ENCODE data around the gene EIF3J.

Gene EIF3J

DNA sequence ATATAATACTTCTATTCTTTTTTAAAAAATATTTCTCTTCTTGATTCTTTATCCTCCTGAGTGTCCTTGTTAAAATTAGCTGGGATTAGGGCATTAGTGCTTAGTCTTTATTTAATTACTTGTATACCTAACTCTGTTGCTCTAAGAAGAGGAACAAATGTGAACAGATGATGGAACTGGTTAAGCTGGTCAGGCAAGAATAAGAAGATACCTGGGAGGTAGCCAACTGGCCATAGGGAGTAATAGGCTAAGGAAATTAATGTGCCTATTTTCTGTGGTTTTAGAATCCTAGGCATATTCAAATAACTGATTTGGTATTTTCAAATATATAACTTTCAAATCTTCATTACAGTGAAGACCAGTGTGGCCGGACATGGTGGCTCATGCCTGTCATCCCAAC, 54.4 kb downstream of the EIF3J start:
- H3K9me3 Mint-ChIP-seq, result no peaks in the 10 kb centered on the region
- no peak overlapping the region for H3K27ac Mint-ChIP-seq
- no peaks in the 10 kb centered on the region for H3K27me3 Mint-ChIP-seq
- H3K4me1 Mint-ChIP-seq (ENCODE audit: low read depth), result no peaks in the 10 kb centered on the region
- intact Hi-C loops (cut with micrococcal nuclease), result loop anchor here (10.0 kb wide), 2 partner anchors 63 to 143 kb away; partner anchors contain the start of gene TRIM69
- no peak overlapping the region for H3K4me3 Mint-ChIP-seq
- H3K36me3 Mint-ChIP-seq (ENCODE audit: low read depth), result peaks cover 97% of the 10 kb centered on the region

DNA sequence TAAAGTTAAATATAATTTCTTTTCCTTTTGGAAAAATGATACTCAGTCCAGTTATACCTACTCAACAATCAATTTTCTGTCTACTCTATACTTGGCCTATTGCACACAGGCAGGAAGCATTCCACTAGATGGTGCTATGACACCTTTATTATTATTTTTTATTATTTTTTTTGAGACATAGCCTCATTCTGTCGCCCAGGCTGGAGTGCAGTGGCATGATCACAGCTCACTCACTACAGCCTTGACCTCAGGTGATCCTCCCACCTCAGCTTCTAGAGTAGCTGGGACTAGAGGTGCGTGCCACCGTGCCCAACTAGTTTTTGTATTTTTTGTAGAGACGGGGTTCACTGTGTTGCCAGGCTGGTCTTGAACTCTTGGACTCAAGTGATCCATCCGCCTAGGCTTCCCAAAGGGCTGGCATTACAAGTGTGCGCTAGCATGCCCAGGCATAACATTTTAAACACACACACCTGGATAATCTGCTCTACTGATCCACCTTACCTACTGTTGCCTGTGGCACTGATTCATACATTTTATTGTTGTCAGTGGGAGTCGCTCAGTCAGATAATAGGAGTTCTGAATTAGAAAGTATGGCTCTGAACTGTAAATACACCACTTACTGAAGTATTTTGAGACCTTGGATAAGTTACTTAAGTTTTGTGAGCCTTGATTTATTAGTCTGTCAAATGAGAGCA, 56.2 kb downstream of the EIF3J start:
- Mint-ChIP-seq H3K36me3 (ENCODE audit: low read depth) (peaks cover 97% of the 10 kb centered on the region), H3K27me3 (no peaks in the 10 kb centered on the region), H3K9me3 (no peaks in the 10 kb centered on the region), H3K4me1 (ENCODE audit: low read depth) (no peaks in the 10 kb centered on the region), H3K27ac (no peak overlapping the region), H3K4me3 (no peak overlapping the region)
- intact Hi-C loops (cut with micrococcal nuclease), result loop anchor here (10.0 kb wide), 2 partner anchors 62 to 142 kb away; partner anchors contain the start of gene TRIM69

DNA sequence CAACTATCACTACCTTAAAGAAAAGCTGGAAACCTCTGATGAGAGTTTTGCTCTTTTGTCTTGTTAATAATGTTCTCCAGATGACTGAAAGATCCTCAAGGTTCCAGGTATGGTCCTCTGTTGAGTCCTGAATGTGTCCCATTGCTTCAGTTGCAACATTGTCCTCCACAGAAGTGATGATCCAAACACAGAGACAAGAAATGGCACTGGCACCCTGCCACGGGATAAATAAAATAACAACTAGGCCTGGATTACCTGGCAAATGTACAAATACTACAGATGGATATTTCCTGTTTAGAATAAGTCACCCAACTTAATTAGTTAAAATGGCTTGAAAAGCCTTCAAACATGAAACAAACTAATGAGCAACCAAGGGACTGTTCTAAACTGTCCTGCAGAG, 58.3 kb downstream of the EIF3J start:
- no peaks in the 10 kb centered on the region for H3K4me1 Mint-ChIP-seq (ENCODE audit: low read depth)
- H3K36me3 Mint-ChIP-seq (ENCODE audit: low read depth), result peaks cover 88% of the 10 kb centered on the region
- no peaks in the 10 kb centered on the region for H3K27me3 Mint-ChIP-seq
- intact Hi-C loops (cut with micrococcal nuclease), result loop anchor here (10.0 kb wide), 2 partner anchors 60 to 140 kb away; partner anchors contain the start of gene TRIM69
- no peaks in the 10 kb centered on the region for H3K9me3 Mint-ChIP-seq
- H3K4me3 Mint-ChIP-seq, result no peak overlapping the region
- H3K27ac Mint-ChIP-seq, result no peak overlapping the region

DNA sequence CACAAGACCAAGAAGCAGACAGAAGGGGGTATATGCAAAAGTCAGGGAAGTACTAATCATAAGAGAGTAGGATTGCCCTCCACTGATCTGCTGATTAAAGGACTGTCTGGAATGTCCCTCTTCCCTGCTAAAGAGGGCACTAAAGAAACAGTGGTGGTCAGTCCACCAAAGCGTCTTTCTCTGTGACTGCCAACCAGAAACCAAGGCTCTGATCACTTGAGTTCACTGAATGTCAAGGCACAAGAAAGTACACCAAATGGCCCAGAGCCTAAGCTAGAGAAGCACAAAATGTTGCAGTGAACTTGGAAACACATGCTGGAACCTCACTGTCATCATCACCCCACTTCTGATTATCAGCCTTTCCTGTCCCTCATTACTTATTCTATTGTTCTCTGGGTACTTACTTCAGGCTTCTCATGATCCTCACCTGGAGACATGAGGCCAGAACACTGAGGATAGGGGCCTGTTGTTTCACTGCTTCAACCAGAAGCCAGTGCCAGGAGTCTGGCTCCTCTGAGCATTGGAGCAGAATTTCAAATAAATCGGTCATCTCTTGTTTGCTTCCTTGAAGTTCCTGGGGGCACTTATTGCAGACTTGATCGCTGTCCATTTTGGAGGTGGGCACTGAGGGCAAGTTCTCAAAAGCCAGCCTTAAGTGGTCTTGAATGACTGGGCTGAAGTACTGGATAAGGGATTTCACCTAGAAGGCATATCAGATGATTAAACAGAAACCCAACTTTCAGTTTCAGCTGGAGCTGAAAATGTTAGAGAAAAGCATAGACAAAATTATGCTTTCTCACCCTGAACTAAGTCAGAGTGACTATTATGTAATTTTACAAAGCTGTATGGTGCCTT, 58.9 kb downstream of the EIF3J start:
- Mint-ChIP-seq H3K36me3 (ENCODE audit: low read depth) (peaks cover 87% of the 10 kb centered on the region), H3K27ac (no peak overlapping the region), H3K4me1 (ENCODE audit: low read depth) (no peaks in the 10 kb centered on the region), H3K4me3 (no peak overlapping the region), H3K27me3 (no peaks in the 10 kb centered on the region), H3K9me3 (no peaks in the 10 kb centered on the region)
- intact Hi-C loops (cut with micrococcal nuclease), result loop anchor here (10.0 kb wide), 2 partner anchors 59 to 139 kb away; partner anchors contain the start of gene TRIM69

DNA sequence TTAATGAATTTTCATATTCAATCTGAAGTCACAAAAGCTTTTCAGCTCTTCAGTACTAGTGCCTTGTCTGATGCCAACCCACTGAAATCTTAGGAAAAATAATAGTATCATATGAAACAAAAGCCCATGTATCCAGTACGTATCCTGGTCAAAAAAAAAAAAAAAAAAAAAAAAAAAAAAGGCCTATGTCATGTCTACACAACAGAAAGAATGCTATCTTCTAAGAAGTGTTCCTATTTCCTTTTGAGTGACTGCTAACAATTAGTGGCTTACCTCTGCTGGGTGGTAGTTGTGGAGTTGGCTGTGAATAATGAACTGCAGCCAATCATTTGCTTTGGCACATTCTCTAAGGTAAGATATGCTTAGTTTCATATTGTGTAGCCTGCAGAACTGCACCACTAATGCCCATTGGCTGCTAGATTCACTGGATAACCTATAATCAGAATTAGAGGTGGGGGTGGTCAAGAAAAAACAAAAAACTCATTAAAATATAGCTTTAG, 59.6 kb downstream of the EIF3J start:
- H3K4me3 Mint-ChIP-seq, result no peak overlapping the region
- H3K4me1 Mint-ChIP-seq (ENCODE audit: low read depth), result no peaks in the 10 kb centered on the region
- H3K9me3 Mint-ChIP-seq, result no peaks in the 10 kb centered on the region
- H3K27ac Mint-ChIP-seq, result no peak overlapping the region
- H3K36me3 Mint-ChIP-seq (ENCODE audit: low read depth), result peaks cover 87% of the 10 kb centered on the region
- H3K27me3 Mint-ChIP-seq, result no peaks in the 10 kb centered on the region
- intact Hi-C loops (cut with micrococcal nuclease), result loop anchor here (10.0 kb wide), 2 partner anchors 58 to 138 kb away; partner anchors contain the start of gene TRIM69

DNA sequence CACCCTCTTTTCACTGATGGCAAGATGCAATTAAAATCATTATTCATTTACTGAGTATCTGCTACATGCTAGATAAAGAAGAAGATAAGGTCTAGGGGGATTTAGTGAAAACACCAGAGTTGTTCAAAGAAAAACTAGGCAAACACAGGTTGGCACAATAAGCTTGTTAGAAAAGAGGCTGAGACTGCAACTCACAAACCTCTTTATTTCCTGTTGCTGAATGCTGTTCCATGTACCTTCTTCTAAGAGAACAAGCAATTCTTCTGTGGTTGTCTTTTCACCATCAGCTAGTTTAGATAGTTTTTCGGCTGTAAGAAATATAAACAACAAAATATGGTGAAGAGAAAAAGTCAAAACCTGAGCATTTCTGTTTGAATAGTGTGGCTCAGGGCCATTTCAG, 61.1 kb downstream of the EIF3J start:
- H3K27ac Mint-ChIP-seq, result no peak overlapping the region
- H3K36me3 Mint-ChIP-seq (ENCODE audit: low read depth), result peaks cover 90% of the 10 kb centered on the region
- intact Hi-C loops (cut with micrococcal nuclease), result loop anchor here (10.0 kb wide), 2 partner anchors 57 to 137 kb away; partner anchors contain the start of gene TRIM69
- H3K4me1 Mint-ChIP-seq (ENCODE audit: low read depth), result no peaks in the 10 kb centered on the region
- H3K4me3 Mint-ChIP-seq, result no peak overlapping the region
- no peaks in the 10 kb centered on the region for H3K9me3 Mint-ChIP-seq
- no peaks in the 10 kb centered on the region for H3K27me3 Mint-ChIP-seq

DNA sequence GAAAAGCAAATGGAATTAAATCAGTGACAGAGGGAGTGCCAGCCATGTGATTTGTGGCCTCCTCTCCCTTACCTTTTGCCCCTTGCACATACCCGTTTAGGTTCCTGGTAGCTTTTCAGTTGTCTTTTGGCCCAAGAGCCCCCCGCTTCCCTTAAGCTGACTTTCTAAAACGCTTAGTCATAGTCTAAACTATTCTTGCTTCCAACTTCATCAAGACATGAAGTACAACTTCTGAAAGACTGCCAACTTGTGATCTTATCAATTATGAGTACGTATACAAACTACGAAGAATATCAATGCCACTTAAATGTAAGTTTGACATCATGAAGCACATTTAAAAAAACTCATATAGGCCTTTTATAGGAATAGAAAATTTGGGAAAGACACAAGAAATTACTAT, 61.9 kb downstream of the EIF3J start:
- intact Hi-C loops (cut with micrococcal nuclease), result loop anchor here (10.0 kb wide), 2 partner anchors 56 to 136 kb away; partner anchors contain the start of gene TRIM69
- Mint-ChIP-seq H3K27ac (no peak overlapping the region), H3K27me3 (no peaks in the 10 kb centered on the region), H3K4me3 (no peak overlapping the region), H3K9me3 (no peaks in the 10 kb centered on the region), H3K36me3 (ENCODE audit: low read depth) (peaks cover 90% of the 10 kb centered on the region), H3K4me1 (ENCODE audit: low read depth) (no peaks in the 10 kb centered on the region)

DNA sequence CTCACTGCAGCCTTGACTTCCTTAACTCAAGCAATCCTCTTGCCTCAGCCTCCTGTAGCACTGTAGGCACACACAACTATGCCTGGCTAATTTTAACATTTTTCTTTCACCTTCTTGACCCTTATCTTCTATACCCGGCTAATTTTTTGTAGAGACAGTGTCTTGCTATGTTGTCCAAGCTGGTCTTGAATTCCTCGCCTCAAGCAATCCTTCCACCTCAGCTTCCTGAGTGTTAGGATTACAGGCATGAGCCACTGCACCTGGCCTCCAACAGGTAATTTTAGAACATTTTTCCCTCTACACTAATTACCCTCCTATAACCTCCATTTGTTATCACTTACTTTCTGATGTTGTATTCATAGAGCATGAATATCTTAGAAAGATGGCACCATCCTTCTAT, 66.2 kb downstream of the EIF3J start:
- no peak overlapping the region for H3K4me3 Mint-ChIP-seq
- H3K36me3 Mint-ChIP-seq (ENCODE audit: low read depth), result peaks cover 83% of the 10 kb centered on the region
- intact Hi-C loops (cut with micrococcal nuclease), result no loop called here
- no peaks in the 10 kb centered on the region for H3K27me3 Mint-ChIP-seq
- H3K27ac Mint-ChIP-seq, result no peak overlapping the region
- no peaks in the 10 kb centered on the region for H3K4me1 Mint-ChIP-seq (ENCODE audit: low read depth)
- H3K9me3 Mint-ChIP-seq, result no peaks in the 10 kb centered on the region

DNA sequence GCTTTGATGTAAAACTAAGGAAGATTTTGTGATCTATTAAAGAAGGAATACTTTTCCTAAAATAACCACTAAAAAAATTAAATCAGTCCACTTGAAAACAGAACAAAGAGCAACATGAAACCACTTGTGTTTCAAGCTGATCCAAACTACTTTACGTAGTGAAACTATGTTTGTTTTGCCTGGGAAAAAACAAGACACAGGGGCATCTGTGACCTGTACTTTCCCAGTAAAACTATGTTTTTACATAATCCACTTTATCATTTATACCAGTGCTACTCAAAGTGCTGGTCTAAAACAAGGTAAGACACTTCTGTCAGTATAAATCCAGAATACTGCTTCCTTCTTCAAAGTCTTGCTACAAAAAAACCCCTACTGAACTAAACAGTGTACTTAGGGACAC, 69.8 kb downstream of the EIF3J start:
- no peaks in the 10 kb centered on the region for H3K27me3 Mint-ChIP-seq
- H3K36me3 Mint-ChIP-seq (ENCODE audit: low read depth), result peaks cover 89% of the 10 kb centered on the region
- H3K9me3 Mint-ChIP-seq, result no peaks in the 10 kb centered on the region
- no peaks in the 10 kb centered on the region for H3K4me1 Mint-ChIP-seq (ENCODE audit: low read depth)
- H3K27ac Mint-ChIP-seq, result no peak overlapping the region
- H3K4me3 Mint-ChIP-seq, result no peak overlapping the region
- intact Hi-C loops (cut with micrococcal nuclease), result no loop called here

All from dendritic cell treated with granulocyte-macrophage colony-stimulating factor and Interleukin-4, amounts not matched to agents 40 ng/mL and 50 ng/mL, for 4 days (primary cell).